A549 (cell line): ENCODE measurements around the gene NRG3.

ENCODE experiments used
- CEBPB ChIP-seq, 2 experiments: fragments of >200 bp in 1 of 2; sonication (Bioruptor Twin) in 1 of 2; formaldehyde crosslinking in 1 of 2; IDR thresholded peaks; 2 replicates each; pipeline ENCODE4 v1.6.1; 2012 to 2016
- CHD2 ChIP-seq: fragments of 150-350 bp; IDR thresholded peaks from 2 replicates; pipeline ENCODE4 v1.6.1; 2014; ENCODE audit warnings: low read length; ENCODE audit not compliant: partially characterized antibody
- CTCF ChIP-seq: fragments of >200 bp; sonication (Bioruptor Twin); formaldehyde crosslinking; IDR thresholded peaks from 3 replicates; pipeline ENCODE4 v1.5.1; 2016
- MAFK ChIP-seq: fragments of 450-650 bp; IDR thresholded peaks from 2 replicates; pipeline ENCODE4 v1.6.1; 2014; ENCODE audit not compliant: partially characterized antibody
- MAZ ChIP-seq: fragments of 150-350 bp; IDR thresholded peaks from 2 replicates; pipeline ENCODE4 v1.6.1; 2014; ENCODE audit warnings: antibody characterized with exemption, low read depth, low read length, borderline replicate concordance
- NR3C1 ChIP-seq: fragments of >200 bp; sonication (Bioruptor Twin); formaldehyde crosslinking; IDR thresholded peaks from 3 replicates; pipeline ENCODE4 v1.6.1; 2017
- POLR2A ChIP-seq: IDR thresholded peaks from 2 replicates; pipeline ENCODE4 v1.6.1; 2012; ENCODE audit warnings: mild to moderate bottlenecking, low read length
- REST ChIP-seq: fragments of 200-600 bp; sonication (generic); IDR thresholded peaks from 2 replicates; pipeline ENCODE4 v1.6.1; 2016; ENCODE audit warnings: antibody characterized with exemption, mild to moderate bottlenecking, moderate library complexity
- SMC3 ChIP-seq: fragments of >200 bp; sonication (Bioruptor Twin); formaldehyde crosslinking; IDR thresholded peaks from 3 replicates; pipeline ENCODE4 v1.6.1; 2018; ENCODE audit warnings: inconsistent platforms
- TP53 ChIP-seq: fragments of 250-450 bp; sonication (Bioruptor Pico); IDR thresholded peaks from 2 replicates; pipeline ENCODE4 v1.5.0; 2021; ENCODE audit warnings: mild to moderate bottlenecking, moderate library complexity

GRCh38 chr10:82821043-82821442 is 946.0 kb downstream of the NRG3 start:
- TF ChIP-seq NR3C1: no peak
- TF ChIP-seq CTCF: no peak
- TF ChIP-seq TP53 (CRISPR knock-in tag): no peak
- no peak for TF ChIP-seq CHD2
- TF ChIP-seq SMC3: no peak
- TF ChIP-seq CEBPB (IDR thresholded peaks at IDR 0.05): no peak
- no peak for TF ChIP-seq POLR2A
- TF ChIP-seq MAFK: no peak
- no peak for TF ChIP-seq REST
- no peak for TF ChIP-seq MAZ
